Left ventricle myocardium inferior (tissue), 1 donor: ENCODE results near the gene CCK. TPM values are rescaled to one million over a fixed set of nuclear protein-coding genes. Genes with fewer than 3 reads are reported as not detected.

Experiments used
- DNase-seq: peaks from one replicate; pipeline ENCODE4 v3.0.0-alpha.2; 2020
- H3K27ac ChIP-seq: fragments of 200-600 bp; replicated peaks from 2 replicates; pipeline ENCODE4 v1.8.0; 2021
- H3K27me3 ChIP-seq: fragments of 200-600 bp; 2 replicates; pipeline ENCODE4 v1.8.0; 2021; ENCODE audit warnings: low read depth
- H3K36me3 ChIP-seq: fragments of 200-600 bp; 2 replicates; pipeline ENCODE4 v1.8.0; 2021
- H3K4me1 ChIP-seq: fragments of 200-600 bp; 2 replicates; pipeline ENCODE4 v1.8.0; 2021
- H3K4me3 ChIP-seq: fragments of 200-600 bp; 2 replicates; pipeline ENCODE4 v1.8.0; 2021; ENCODE audit warnings: mild to moderate bottlenecking, moderate library complexity
- H3K9me3 ChIP-seq: fragments of 200-600 bp; replicated peaks from 2 replicates; pipeline ENCODE4 v1.8.0; 2021
- CTCF ChIP-seq: fragments of 200-600 bp; IDR thresholded peaks from 2 replicates; pipeline ENCODE4 v1.8.0; 2021; ENCODE audit warnings: antibody characterized with exemption, mild to moderate bottlenecking, borderline replicate concordance
- intact Hi-C: fragments of 100-400 bp; cut with micrococcal nuclease; formaldehyde crosslinking; loops from one replicate; pipeline ENCODE4 v1.11.0; 2022
- total RNA-seq: library from RNA; stranded (reverse); fragmentation: NEBNext Ultra II Directional; extraction: Animal tissue kit (Norgen Biotek cat#: 25700); gene quantifications from one replicate; pipeline ENCODE4 v1.2.1, GENCODE V29; 2021
- donor health status: DM: no; HTN: yes; CAD: no; lungs with severe emphysema.

CCK gene
- total RNA-seq, 1 donor from 2014 or later: not detected

GRCh38 chr3:42276141-42277132, 10.5 kb upstream of the CCK start:
- Histone ChIP-seq H3K4me1 (no peaks in the 10 kb centered on the region), H3K4me3 (no peak overlapping the region), H3K27ac (no peak overlapping the region), H3K36me3 (no peaks in the 10 kb centered on the region), H3K27me3 (peaks cover 17% of the 10 kb centered on the region), H3K9me3 (peaks cover 8% of the 10 kb centered on the region)
- intact Hi-C loops: no loop called here
- no peak for TF ChIP-seq CTCF
- no peak for DNase-seq

GRCh38 chr3:42275217-42275616, 9.2 kb upstream of the CCK start:
- Histone ChIP-seq H3K36me3 (no peaks in the 10 kb centered on the region), H3K27ac (no peak overlapping the region), H3K27me3 (peaks cover 29% of the 10 kb centered on the region), H3K4me1 (no peaks in the 10 kb centered on the region), H3K4me3 (no peak overlapping the region), H3K9me3 (peaks cover 5% of the 10 kb centered on the region)
- no peak for TF ChIP-seq CTCF
- intact Hi-C loops: no loop called here
- no peak for DNase-seq

GRCh38 chr3:42274266-42274665, 8.3 kb upstream of the CCK start:
- Histone ChIP-seq H3K27ac (no peak overlapping the region), H3K4me1 (no peaks in the 10 kb centered on the region), H3K4me3 (no peak overlapping the region), H3K9me3 (no peaks in the 10 kb centered on the region), H3K27me3 (peaks cover 39% of the 10 kb centered on the region), H3K36me3 (no peaks in the 10 kb centered on the region)
- no peak for DNase-seq
- TF ChIP-seq CTCF: no peak
- intact Hi-C loops: no loop called here

GRCh38 chr3:42273361-42273760, 7.4 kb upstream of the CCK start:
- Histone ChIP-seq H3K4me1 (no peaks in the 10 kb centered on the region), H3K36me3 (no peaks in the 10 kb centered on the region), H3K4me3 (no peak overlapping the region), H3K27me3 (peaks cover 48% of the 10 kb centered on the region), H3K9me3 (no peaks in the 10 kb centered on the region), H3K27ac (no peak overlapping the region)
- TF ChIP-seq CTCF: no peak
- intact Hi-C loops: no loop called here
- no peak for DNase-seq

GRCh38 chr3:42271786-42272185, 5.8 kb upstream of the CCK start:
- intact Hi-C loops: no loop called here
- DNase-seq: no peak
- peaks cover 64% of the 10 kb centered on the region for H3K27me3 ChIP-seq

More at GRCh38 chr3:42271786-42272185, 5.8 kb upstream of the CCK start:
- H3K4me1 ChIP-seq: no peaks in the 10 kb centered on the region
- TF ChIP-seq CTCF: no peak
- no peak overlapping the region for H3K4me3 ChIP-seq
- no peak overlapping the region for H3K27ac ChIP-seq
- no peaks in the 10 kb centered on the region for H3K36me3 ChIP-seq
- H3K9me3 ChIP-seq: no peaks in the 10 kb centered on the region
